H1 (cell line): ENCODE data around the gene C1orf116. TPM values are rescaled to one million over a fixed set of nuclear protein-coding genes. Genes with fewer than 3 reads are reported as not detected.
A peak's percentile ranks its signal among the peaks of the same experiment; 100 is the strongest.

Source experiments
- CTCF ChIA-PET: fragments of 300-600 bp; sonication (Branson Sonifier 250); formaldehyde crosslinking; loops from one replicate; lab custom pipeline; 2021; ENCODE audit not compliant: partially characterized antibody; lab: Charles Lee
- POLR2A ChIA-PET: fragments of 300-600 bp; sonication (Branson Sonifier 250); formaldehyde crosslinking; loops from one replicate; lab custom pipeline; 2021; ENCODE audit warnings: inconsistent platforms; ENCODE audit not compliant: partially characterized antibody; lab: Charles Lee
- DNase-seq, 2 experiments: peaks; one replicate each; pipeline versions ENCODE4 v3.0.0 to v3.0.0-alpha.2; 2010 to 2022; ENCODE audit warnings: low spot score in 2 of 2, low read depth in 1 of 2, mixed read lengths in 1 of 2
- FAIRE-seq: peaks from 2 replicates; lab custom pipeline; 2011; peaks lifted over from hg19 to GRCh38; lab: Jason Lieb, UNC
- H2AFZ ChIP-seq: 2 replicates; pipeline ENCODE4 v1.8.1; 2012; ENCODE audit warnings: low read length, inconsistent platforms
- H2AK5ac ChIP-seq: 2 replicates; pipeline ENCODE4 v1.6.1; 2013; ENCODE audit warnings: low read depth, low read length
- H2BK120ac ChIP-seq: replicated peaks from 2 replicates; pipeline ENCODE3; 2013; ENCODE audit warnings: low read depth, low read length, inconsistent platforms
- H2BK12ac ChIP-seq: 2 replicates; pipeline ENCODE4 v1.6.1; 2013; ENCODE audit warnings: low read depth, low read length
- H2BK15ac ChIP-seq: 2 replicates; pipeline ENCODE4 v1.6.1; 2013; ENCODE audit warnings: low read length
- H2BK20ac ChIP-seq: 2 replicates; pipeline ENCODE4 v1.6.1; 2013; ENCODE audit warnings: low read length
- H2BK5ac ChIP-seq: 2 replicates; pipeline ENCODE4 v1.6.1; 2013; ENCODE audit warnings: low read depth, low read length
- H3K14ac ChIP-seq: 2 replicates; pipeline ENCODE4 v1.6.1; 2013; ENCODE audit warnings: inconsistent platforms; ENCODE audit not compliant: insufficient read length
- H3K18ac ChIP-seq: 2 replicates; pipeline ENCODE4 v1.6.1; 2013; ENCODE audit warnings: low read length; ENCODE audit errors: extremely low read depth
- H3K23ac ChIP-seq: 2 replicates; pipeline ENCODE4 v1.6.1; 2013; ENCODE audit warnings: inconsistent platforms; ENCODE audit not compliant: insufficient read length
- H3K23me2 ChIP-seq: 2 replicates; pipeline ENCODE4 v1.6.1; 2013; ENCODE audit warnings: low read depth, low read length
- H3K27ac ChIP-seq: 2 replicates; pipeline ENCODE4 v1.6.1; 2011; ENCODE audit warnings: low read depth, low read length, inconsistent platforms
- H3K27me3 ChIP-seq, 4 experiments: replicated peaks in 1 of 4; 1 replicate in 1 of 4; 2 replicates in 3 of 4; pipeline versions ENCODE4 v1.6.1 to v1.8.1; 2011 to 2013; ENCODE audit warnings: low read length in 3 of 4, mild to moderate bottlenecking in 3 of 4, inconsistent platforms in 2 of 4, mixed read lengths in 2 of 4, moderate library complexity in 1 of 4; ENCODE audit not compliant: control insufficient read depth in 3 of 4, insufficient read depth in 3 of 4; ENCODE audit errors: extremely low read depth in 1 of 4
- H3K36me3 ChIP-seq, 4 experiments: 2 replicates each; pipeline versions ENCODE4 v1.6.1 to v1.8.1; 2011 to 2013; ENCODE audit warnings: mild to moderate bottlenecking in 4 of 4, low read length in 3 of 4, moderate library complexity in 2 of 4, control low read depth in 1 of 4, inconsistent platforms in 1 of 4; ENCODE audit not compliant: insufficient read depth in 4 of 4, control insufficient read depth in 2 of 4
- H3K4ac ChIP-seq: replicated peaks from 2 replicates; pipeline ENCODE3; 2013; ENCODE audit warnings: low read length, low read depth, mixed read lengths, inconsistent platforms; ENCODE audit not compliant: insufficient read length
- H3K4me1 ChIP-seq, 4 experiments: replicated peaks in 1 of 4; 1 replicate in 1 of 4; 2 replicates in 3 of 4; pipeline versions ENCODE4 v1.6.1 to v1.8.1; 2011 to 2013; ENCODE audit warnings: low read length in 3 of 4, inconsistent platforms in 2 of 4, mixed read lengths in 1 of 4; ENCODE audit not compliant: insufficient read depth in 4 of 4, control insufficient read depth in 3 of 4
- H3K4me2 ChIP-seq, 2 experiments: 2 replicates each; pipeline versions ENCODE4 v1.6.1 to v1.8.1; 2011 to 2013; ENCODE audit warnings: low read depth in 2 of 2, low read length in 2 of 2, control low read depth in 1 of 2, inconsistent platforms in 1 of 2, mild to moderate bottlenecking in 1 of 2; ENCODE audit not compliant: insufficient read depth in 1 of 2
- H3K4me3 ChIP-seq, 4 experiments: fragments of 200-600, 300-600 bp in 1 of 4; sonication (generic), shearing (Covaris generic), sonication (Bioruptor Twin) in 1 of 4; 2 replicates each; pipeline versions ENCODE4 v1.5.1 to v1.8.1; 2011 to 2016; ENCODE audit warnings: low read length in 4 of 4, low read depth in 3 of 4, control low read depth in 2 of 4, inconsistent platforms in 2 of 4, mild to moderate bottlenecking in 2 of 4, mixed read lengths in 1 of 4, moderate library complexity in 1 of 4; ENCODE audit not compliant: insufficient read depth in 2 of 4; ENCODE audit errors: extremely low read depth in 1 of 4
- H3K56ac ChIP-seq: replicated peaks from 2 replicates; pipeline ENCODE3; 2013; ENCODE audit warnings: low read depth, mild to moderate bottlenecking, mixed read lengths, low read length, inconsistent platforms; ENCODE audit not compliant: insufficient read length
- H3K79me1 ChIP-seq: 2 replicates; pipeline ENCODE4 v1.6.1; 2013; ENCODE audit warnings: low read depth, low read length, control low read depth
- H3K79me2 ChIP-seq, 2 experiments: 2 replicates each; pipeline versions ENCODE4 v1.6.1 to v1.8.1; 2012 to 2013; ENCODE audit warnings: low read length in 2 of 2, mild to moderate bottlenecking in 2 of 2, inconsistent platforms in 1 of 2; ENCODE audit not compliant: insufficient read depth in 2 of 2, control insufficient read depth in 1 of 2
- H3K9ac ChIP-seq, 4 experiments: replicated peaks in 1 of 4; 1 replicate in 1 of 4; 2 replicates in 3 of 4; pipeline versions ENCODE4 v1.6.1 to v1.8.1; 2011 to 2013; ENCODE audit warnings: low read depth in 3 of 4, low read length in 3 of 4, control low read depth in 2 of 4, mild to moderate bottlenecking in 2 of 4, moderate library complexity in 2 of 4, inconsistent platforms in 1 of 4; ENCODE audit errors: extremely low read depth in 1 of 4
- H3K9me3 ChIP-seq, 2 experiments: 2 replicates each; pipeline versions ENCODE4 v1.6.1 to v1.8.1; 2012 to 2013; ENCODE audit warnings: mild to moderate bottlenecking in 2 of 2, moderate library complexity in 2 of 2, control low read depth in 1 of 2, inconsistent platforms in 1 of 2, low read depth in 1 of 2, low read length in 1 of 2, mixed read lengths in 1 of 2; ENCODE audit not compliant: insufficient read depth in 2 of 2
- H4K20me1 ChIP-seq, 2 experiments: replicated peaks in 1 of 2; 2 replicates each; pipeline versions ENCODE3 to v1.8.1; 2011 to 2013; ENCODE audit warnings: inconsistent platforms in 2 of 2, low read length in 2 of 2, mild to moderate bottlenecking in 1 of 2; ENCODE audit not compliant: insufficient read depth in 2 of 2, control insufficient read depth in 1 of 2
- H4K5ac ChIP-seq: 2 replicates; pipeline ENCODE4 v1.6.1; 2013; ENCODE audit warnings: low read length, low read depth, mixed read lengths, inconsistent platforms; ENCODE audit not compliant: insufficient read length
- H4K8ac ChIP-seq: 2 replicates; pipeline ENCODE4 v1.8.0; 2013; ENCODE audit warnings: mild to moderate bottlenecking, moderate library complexity, low read length, inconsistent platforms; ENCODE audit not compliant: insufficient read depth; ENCODE audit errors: extremely low read depth
- H4K91ac ChIP-seq: replicated peaks from 2 replicates; pipeline ENCODE3; 2013; ENCODE audit warnings: low read length, mixed read lengths, inconsistent platforms; ENCODE audit not compliant: insufficient read length
- JUND ChIP-seq: IDR thresholded peaks from 2 replicates; pipeline ENCODE4 v1.6.1; 2011; ENCODE audit warnings: mild to moderate bottlenecking, improper control_type of control experiment, low read length
- RAD21 ChIP-seq, 2 experiments: IDR thresholded peaks in 1 of 2; conservative IDR thresholded peaks in 1 of 2; 2 replicates each; pipeline ENCODE4 v1.6.1; 2011; ENCODE audit warnings: low read depth in 2 of 2, low read length in 2 of 2, improper control_type of control experiment in 1 of 2, inconsistent platforms in 1 of 2, mild to moderate bottlenecking in 1 of 2, moderate library complexity in 1 of 2
- RBBP5 ChIP-seq: IDR thresholded peaks from 2 replicates; pipeline ENCODE4 v1.7.1; 2012; ENCODE audit warnings: low read depth, mild to moderate bottlenecking, inconsistent platforms, low read length, moderate library complexity, borderline replicate concordance
- SP2 ChIP-seq: IDR thresholded peaks from 2 replicates; pipeline ENCODE4 v1.6.1; 2012; ENCODE audit warnings: mild to moderate bottlenecking, low read length, inconsistent platforms
- TAF1 ChIP-seq: IDR thresholded peaks from 2 replicates; pipeline ENCODE4 v1.6.1; 2011; ENCODE audit warnings: mild to moderate bottlenecking, low read depth, low read length
- ZNF274 ChIP-seq: IDR thresholded peaks from 2 replicates; pipeline ENCODE4 v1.7.0; 2012; ENCODE audit warnings: low read length, borderline replicate concordance; ENCODE audit errors: extremely low read depth
- WGBS, 2 experiments: shearing (Covaris generic) in 1 of 2; methylation state at CpG; one replicate each; pipeline versions ENCODE4 v1.1.6 to v1.1.7; 2013 to 2015; ENCODE audit warnings: low lambda C conversion rate in 2 of 2, mixed read lengths in 2 of 2, inconsistent platforms in 1 of 2, low coverage in 1 of 2, missing lambda C conversion rate in 1 of 2; ENCODE audit not compliant: insufficient replicate concordance in 2 of 2, insufficient coverage in 1 of 2, insufficient read length in 1 of 2; ENCODE audit errors: extremely low coverage in 1 of 2, missing lambda C conversion rate in 1 of 2; 5-methylcytosine and 5-hydroxymethylcytosine counted together
- polyA plus RNA-seq, 7 experiments: library from polyadenylated mRNA; depleted of rRNA in 3 of 7; stranded (reverse) in 5 of 7; unstranded in 2 of 7; fragments of >200 nt in 5 of 7; fragments of 200-250 nt in 2 of 7; gene quantifications; 1 replicate in 5 of 7; 2 replicates in 1 of 7; 4 replicates in 1 of 7; pipeline versions ENCODE4 v1.2.1 to v1.2.3, GENCODE V29; 2011 to 2013; ENCODE audit warnings: missing spikeins in 2 of 7, mixed read lengths in 2 of 7
- total RNA-seq: library from RNA; stranded (reverse); fragmentation: NEBNext Ultra II Directional; extraction: Animal tissue kit (Norgen Biotek cat#: 25700); gene quantifications from 2 replicates; pipeline ENCODE4 v1.2.1, GENCODE V29; 2021

C1orf116 gene
- total and polyA plus RNA-seq, 2 of the 8 experiments (the other 6 are each of a cell fraction or from before 2014, with no cell fraction given), result 2.2 to 3.9 TPM

DNA sequence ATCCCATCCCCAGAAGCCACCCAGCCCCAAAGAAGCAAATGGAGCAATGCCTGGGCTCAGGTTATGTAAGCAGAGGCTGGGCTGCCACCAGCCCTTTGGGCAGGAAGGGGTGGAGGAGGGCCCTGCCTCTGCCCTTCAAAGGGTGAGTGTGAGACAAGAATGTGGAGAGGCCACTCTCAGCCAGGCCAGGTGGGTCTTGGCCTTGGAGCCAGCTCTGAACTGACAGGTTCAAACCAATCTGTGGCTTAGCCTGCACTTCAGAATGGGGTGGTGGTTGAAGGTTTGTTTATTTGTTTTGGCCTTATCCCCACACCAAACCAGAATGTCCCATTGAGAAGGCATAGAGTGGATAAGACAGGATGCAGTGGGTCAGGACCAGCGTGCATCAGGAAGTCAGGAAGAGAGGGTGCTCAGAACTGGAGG, 29.8 kb downstream of the C1orf116 start:
- H4K20me1 ChIP-seq, result peaks cover 0 to 3% of the 10 kb centered on the region in 2 experiments
- no peaks in the 10 kb centered on the region for H3K79me1 ChIP-seq
- H3K27me3 ChIP-seq, result no peaks in the 10 kb centered on the region; a peak in 1 of 7 replicates
- H3K4me1 ChIP-seq, result 0 out of 7 replicates have a peak, but pooled peaks cover 0 to 2% (median 0%) of the 10 kb centered on the region in 4 experiments
- no peak overlapping the region for H2BK5ac ChIP-seq
- no peaks in the 10 kb centered on the region for H3K79me2 ChIP-seq
- H2BK120ac ChIP-seq, result no peak overlapping the region
- H3K18ac ChIP-seq, result no peak overlapping the region
- H2BK15ac ChIP-seq, result no peak overlapping the region
- no peak overlapping the region for H3K56ac ChIP-seq
- no peak overlapping the region for H2AK5ac ChIP-seq
- DNase-seq, result no peak
- no peaks in the 10 kb centered on the region for H3K9me3 ChIP-seq
- H4K8ac ChIP-seq, result 0 out of 2 replicates have a peak overlapping the region, but pooled peaks have one; percentile 17
- no peak overlapping the region for H2AFZ ChIP-seq
- no peak overlapping the region for H2BK20ac ChIP-seq
- peaks cover 1% of the 10 kb centered on the region; the same call in 1 of the 2 replicates for H3K23me2 ChIP-seq
- POLR2A ChIA-PET, result no interaction called here
- CTCF ChIA-PET, result interaction anchor here (1.0 to 9.9 kb wide), 6 partner anchors 11 to 71 kb away, joined by 3 to 122 read pairs (median 29); partner anchors contain the start of gene C1orf116
- no peak overlapping the region for H3K14ac ChIP-seq
- no peaks in the 10 kb centered on the region for H3K36me3 ChIP-seq
- WGBS, 2 experiments, result 82% methylated on average over 1 of the region's 1 CpG; no CpG with 5 or more reads in 1 of the 2 experiments
- no peak overlapping the region for H3K4me3 ChIP-seq
- no peak overlapping the region for H4K91ac ChIP-seq
- H3K27ac ChIP-seq, result no peak overlapping the region
- H3K9ac ChIP-seq, result no peak overlapping the region
- TF ChIP-seq TAF1 (no peak), RBBP5 (no peak), SP2 (no peak), RAD21 (IDR thresholded peaks at IDR 0.05 in 1 of 2, conservative IDR thresholded peaks at IDR 0.05 in 1 of 2; ENCODE audit: low read depth in 2 of 2, low read length in 2 of 2) (no peak), JUND (no peak), ZNF274 (no peak)
- H3K4me2 ChIP-seq, result no peak overlapping the region
- FAIRE-seq, result no peak
- no peak overlapping the region for H4K5ac ChIP-seq
- no peak overlapping the region for H2BK12ac ChIP-seq
- H3K23ac ChIP-seq, result no peak overlapping the region
- H3K4ac ChIP-seq, result no peak overlapping the region
